Hypothalamus (tissue), 51 donors: Measurements from ENCODE around the gene SEC22C.
A peak's percentile ranks its signal among the peaks of the same experiment; 100 is the strongest.
"Not testable (repeated sequence)": the region's sequence is repeated elsewhere in the genome, so short reads cannot be mapped to it uniquely, and the experiment has no call there.

Source experiments
- DNase-seq, 51 donors: peaks; one replicate each; lab custom pipeline; 2025; lab: John Stamatoyannopoulos, UW

The SEC22C gene

GRCh38 chr3:42582474-42583070 lies 805 bp upstream of the SEC22C start:
- DNase-seq: no peak

- peak in 4 of 51 donors; percentile 39 to 59 (median 45) for DNase-seq
These were observed 413 bp downstream of the SEC22C start for GRCh38 chr3:42581400-42581708.

- not testable (repeated sequence) for DNase-seq
These were observed 2.4 kb downstream of the SEC22C start for GRCh38 chr3:42579346-42579745.

DNA sequence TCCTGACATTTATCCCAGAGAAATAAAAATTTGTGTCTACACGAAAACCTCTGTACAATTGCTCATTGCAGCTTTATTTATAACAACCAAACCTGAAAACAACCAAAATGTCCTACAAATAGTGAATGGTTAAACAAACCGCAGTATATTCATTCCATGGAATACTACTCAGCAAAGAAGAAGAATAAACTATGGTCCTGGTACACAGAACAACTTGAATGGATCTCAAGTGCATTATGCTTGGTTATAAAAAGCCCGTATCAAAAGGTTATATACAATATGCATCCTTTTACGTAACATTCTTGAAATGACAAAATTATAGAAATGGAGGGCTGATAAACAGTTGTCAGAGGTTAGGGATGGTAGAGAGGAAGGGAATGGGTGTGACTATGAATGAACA lies 3.7 kb downstream of the SEC22C start:
- DNase-seq: no peak

DNA sequence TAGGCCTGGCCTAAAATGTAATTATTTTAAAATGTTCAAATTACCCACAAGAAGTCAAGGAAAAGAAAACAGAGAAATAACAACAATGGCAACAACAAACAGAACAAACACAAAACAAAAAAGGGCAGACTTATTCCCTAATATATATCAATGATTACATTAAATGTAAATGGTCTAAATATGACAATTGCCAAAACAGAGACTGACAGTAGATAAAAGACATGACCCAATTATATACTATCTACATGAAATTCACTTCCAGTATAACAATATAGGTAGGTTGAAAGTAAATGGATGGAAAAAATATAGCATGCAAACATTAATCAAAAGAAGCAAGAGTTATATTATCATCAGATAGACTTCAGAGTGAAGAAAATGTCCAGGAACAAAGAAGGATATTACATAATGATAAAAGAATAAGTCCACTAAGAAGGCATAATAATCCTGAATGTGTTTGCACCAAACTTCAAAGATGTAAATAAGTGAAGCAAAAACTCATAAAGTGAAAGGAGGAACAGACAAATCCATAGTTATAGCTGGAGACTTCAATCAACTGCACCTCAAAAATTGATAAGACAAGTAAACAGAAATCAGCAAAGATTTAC lies 6.5 kb downstream of the SEC22C start:
- no peak for DNase-seq

DNA sequence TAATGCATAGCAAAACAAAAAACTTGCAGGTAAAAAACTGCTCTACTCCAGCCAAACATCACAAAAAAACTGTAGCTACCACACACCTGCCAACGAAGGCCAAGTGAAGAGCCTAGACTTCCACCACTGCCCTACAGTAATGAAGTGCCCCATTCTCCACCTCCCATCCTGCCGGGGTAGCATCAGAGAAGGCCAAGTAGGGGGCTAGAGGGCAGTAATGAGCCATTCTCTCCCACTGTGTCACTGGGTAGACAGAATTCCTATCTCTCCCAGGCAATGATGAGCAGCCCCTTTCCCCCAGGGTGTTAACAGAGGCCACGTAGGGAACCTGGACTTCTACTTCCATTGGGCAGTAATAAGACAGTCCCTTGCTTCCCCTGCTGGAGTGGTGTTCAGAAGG lies 9.5 kb downstream of the SEC22C start:
- peak in 18 of 51 donors; percentile 4 to 54 (median 21) for DNase-seq

DNA sequence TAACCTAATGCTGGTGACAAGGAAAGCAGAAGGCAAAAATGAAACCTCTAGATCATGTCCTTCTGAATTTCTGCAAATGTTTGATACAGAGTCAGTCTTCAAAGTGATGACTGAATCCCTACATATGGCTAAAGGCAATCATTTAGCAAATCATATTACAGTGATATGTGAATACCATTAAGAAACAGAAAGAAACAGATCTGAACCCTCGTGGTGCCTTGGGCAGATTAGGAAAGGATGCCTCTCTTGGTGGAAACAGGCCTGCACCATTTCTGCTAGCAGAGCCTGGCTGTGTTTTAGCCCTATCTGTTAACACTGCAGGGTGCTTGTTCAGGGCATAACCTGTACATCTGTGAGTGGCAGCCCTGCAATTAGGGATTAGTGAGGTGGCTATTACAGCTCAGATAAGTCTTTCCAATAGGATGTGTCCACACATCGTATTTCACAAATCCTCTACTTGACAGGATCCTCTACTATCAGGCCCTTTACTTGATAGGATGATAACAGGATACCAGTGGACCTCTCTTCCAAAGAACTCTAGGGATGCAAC lies 12.1 kb downstream of the SEC22C start:
- DNase-seq: no peak

DNA sequence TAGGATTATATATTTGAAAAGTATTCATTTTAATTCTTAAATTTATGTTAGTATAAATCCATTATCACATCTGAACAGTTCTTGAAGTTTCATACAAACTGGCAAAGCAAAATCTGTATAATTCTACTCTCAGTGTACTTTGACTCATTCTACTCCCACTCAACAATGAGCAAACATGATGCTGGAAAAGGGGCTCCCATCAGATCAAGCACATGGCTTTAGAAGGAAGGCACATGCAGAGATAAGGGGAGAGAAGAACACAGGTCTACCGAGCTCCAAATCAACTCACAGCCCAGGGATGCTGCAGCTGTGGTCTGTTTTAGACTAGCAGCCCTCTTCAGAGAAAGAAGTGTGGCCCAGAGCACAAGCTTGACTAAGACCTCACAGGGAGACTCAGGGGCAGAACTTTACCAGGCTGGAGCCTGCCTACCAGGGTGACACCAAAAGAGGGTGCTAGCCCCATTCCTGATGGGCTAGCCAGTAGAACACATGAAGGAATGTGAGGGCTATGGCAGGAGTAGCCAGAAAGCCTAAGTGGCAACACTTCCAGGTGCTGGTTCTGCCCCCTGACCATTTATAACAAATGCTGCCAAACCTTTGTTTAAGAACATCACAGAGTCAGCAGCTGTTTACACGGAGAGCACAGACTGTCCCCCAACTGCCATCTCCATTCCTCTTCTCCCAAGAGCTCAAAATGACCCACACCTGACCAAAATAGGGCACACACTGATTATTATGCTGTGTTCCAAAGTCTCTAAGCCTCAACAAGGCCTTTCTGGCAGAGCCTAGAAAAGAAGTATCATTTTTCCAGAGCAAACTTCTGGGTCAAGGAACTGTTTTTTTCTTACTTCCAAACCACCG lies 19.5 kb downstream of the SEC22C start:
- no peak for DNase-seq

GRCh38 chr3:42557854-42558253 lies 23.9 kb downstream of the SEC22C start:
- no peak for DNase-seq

GRCh38 chr3:42556817-42557216 lies 24.9 kb downstream of the SEC22C start:
- not testable (repeated sequence) for DNase-seq

DNA sequence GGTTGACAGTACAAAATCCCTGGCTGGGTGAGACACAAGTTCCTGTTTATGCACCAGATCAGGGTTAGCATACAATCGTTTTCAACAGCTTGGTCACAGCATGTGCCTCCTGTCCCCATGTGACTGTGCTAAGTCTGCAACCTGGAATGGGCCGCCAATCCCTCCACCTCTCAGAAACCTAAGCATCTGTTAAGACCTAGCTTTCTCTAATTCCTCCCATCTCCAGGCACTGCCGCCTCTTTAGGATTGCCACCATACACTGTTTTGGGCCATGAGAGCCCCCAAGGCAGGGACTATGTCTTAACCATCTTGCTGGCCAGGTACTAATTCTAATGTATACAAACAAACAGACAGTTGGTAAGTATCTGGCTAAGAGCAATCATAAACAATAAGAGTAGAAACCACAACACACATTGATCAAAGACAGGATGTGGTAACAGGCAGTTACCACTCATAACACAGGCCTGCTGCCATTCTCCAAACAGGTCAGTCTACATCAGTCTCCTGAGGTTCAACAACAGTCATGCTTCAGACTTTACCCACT lies 25.6 kb downstream of the SEC22C start:
- DNase-seq: no peak

DNA sequence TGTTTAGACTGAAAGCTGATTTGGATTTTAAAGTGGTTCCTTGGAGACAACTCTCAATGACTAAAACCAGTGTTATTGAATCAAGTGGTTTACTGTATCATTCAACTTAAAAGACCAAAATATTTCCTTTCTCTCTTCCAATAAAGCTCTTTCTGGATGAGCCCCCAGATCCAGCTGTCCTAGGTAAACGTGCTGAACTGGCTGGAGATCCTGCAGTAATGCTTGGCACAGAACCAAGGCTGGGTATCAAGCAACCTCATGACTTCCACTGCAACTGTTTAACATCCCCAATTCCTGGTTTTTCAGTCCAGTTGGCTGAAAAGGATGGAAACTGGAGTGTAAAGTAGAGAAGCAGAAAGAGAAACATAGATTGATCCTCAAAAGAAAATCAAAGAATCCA lies 28.9 kb downstream of the SEC22C start:
- DNase-seq: no peak

GRCh38 chr3:42550250-42550649 lies 31.5 kb downstream of the SEC22C start:
- DNase-seq: no peak

- DNase-seq: no peak
These were observed 32.6 kb downstream of the SEC22C start for GRCh38 chr3:42549131-42549530.

DNA sequence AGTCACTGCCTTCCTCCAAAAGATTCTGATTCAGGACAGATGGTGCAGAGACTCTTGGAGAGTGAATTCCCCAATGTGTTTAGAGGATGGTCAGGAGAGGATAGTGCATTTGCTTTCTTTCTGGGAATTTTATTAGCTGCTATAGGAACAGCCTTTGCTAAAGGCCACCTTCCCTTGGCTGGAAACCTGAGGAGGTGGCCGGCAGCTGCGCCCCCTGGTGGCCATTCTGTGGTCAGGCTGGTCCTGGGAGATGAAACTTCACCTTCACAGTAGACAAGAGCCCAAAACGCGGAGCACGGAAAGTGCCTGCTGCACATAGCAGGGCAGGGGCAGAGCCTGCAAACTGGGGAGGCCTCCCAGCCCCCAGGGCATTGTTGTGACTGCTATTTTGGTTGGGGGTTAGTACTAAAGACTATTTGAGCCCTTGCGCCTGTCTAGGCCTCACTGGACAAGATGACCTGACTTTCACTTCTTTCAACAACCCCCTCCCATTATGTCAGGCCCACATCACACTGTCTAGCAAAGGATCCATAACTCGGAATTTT lies 34.3 kb downstream of the SEC22C start:
- peak in 44 of 51 donors; percentile 11 to 81 (median 46) for DNase-seq

DNA sequence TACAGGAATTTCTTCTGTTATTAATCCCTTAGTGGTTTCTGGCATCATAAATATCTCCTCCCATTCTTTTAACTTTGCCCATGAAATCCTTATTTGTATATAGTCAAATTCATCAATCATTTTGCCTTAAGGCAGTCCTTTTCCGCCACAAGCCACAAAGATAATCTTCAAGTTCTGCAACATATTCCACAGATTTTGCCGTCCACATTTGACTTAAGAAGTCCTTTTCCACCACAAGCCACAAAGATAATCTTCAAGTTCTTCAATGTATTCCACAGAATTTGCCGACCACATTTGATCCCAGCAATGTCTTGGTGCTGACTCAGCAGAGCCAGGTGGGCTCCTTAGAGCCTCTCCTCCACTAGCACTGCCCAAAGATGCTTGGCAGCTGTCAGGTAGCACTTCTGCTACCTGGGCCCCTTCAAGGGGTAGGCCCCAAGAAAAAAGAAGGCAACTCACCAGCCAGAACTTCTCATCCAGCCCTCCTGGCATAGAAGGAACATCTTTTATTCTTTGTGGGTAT lies 35.0 kb downstream of the SEC22C start:
- no peak for DNase-seq

GRCh38 chr3:42545284-42545900 lies 36.4 kb downstream of the SEC22C start:
- DNase-seq: no peak

DNA sequence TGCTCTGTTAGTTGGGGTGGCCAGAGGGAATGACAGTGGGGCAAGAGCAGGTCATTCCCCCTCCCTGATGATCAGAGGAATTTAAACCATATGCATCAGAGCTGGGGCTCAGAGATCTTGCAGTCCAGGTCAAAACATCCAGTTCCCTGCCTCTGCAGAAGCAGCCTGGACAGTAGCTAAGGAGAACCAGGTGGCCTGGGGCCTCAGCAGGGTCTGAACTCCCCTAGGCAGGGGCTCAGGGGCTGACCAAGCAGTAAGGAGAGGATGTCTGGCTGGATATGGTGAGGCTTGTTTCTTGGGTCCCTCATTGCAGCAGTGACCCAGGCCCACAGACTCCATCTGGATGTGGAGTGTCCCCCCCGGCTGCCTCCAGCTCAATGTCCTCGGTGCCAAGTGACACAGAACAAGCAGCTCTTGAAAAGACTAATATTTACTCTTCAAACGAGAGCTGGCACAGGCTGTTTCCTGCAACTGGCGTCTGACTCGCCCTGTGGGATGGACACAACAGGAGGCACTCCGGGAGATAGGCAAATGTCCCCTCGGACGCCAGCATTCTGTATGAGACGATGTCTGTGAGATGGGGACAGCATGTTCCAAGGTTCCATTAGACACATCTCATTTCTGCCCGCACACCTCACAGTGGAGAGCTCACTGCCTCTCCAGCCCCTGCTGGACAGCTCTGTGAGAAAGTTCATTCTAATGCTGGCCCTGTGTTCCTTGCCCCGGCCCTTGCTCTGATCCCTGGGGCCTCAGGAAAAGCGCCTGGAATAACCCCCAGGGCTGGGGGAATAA lies 37.1 kb downstream of the SEC22C start:
- peak in 9 of 51 donors; percentile 14 to 40 (median 24) for DNase-seq

DNA sequence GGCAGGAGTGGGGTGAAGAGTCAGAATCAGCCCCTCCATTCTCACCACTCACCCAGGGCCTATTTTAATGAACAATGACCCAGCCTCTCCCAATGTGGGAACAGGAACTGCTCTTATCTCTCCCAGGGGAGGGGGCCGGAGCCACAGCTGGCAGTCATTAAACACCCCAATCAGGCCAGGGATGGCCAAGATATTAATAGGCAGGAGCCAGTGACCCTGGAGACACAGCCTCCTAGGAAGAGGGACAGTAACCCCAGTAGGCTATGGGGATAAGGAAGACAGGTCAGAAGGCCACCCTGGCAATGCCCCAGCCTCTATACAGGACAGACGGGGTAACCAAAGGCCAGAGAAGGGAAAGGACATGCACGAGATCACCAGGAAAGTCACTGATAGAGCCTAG lies 40.7 kb downstream of the SEC22C start:
- DNase-seq: no peak
